Activated CD4-positive, alpha-beta T cell treated with anti-CD3 and anti-CD28 coated beads, Interleukin-2, amount 50 U/mL, for 4 hours (primary cell): ENCODE results near the gene NAT14.

Experiments
- DNase-seq, 2 experiments: peaks; one replicate each; pipeline ENCODE4 v3.0.0-alpha.2; 2020

Gene NAT14

GRCh38 chr19:55472463-55472862, 12.5 kb upstream of the NAT14 start:
- no peak for DNase-seq

- DNase-seq, result no peak
Measured at GRCh38 chr19:55473225-55474012, 11.6 kb upstream of the NAT14 start.

- DNase-seq, result no peak
Measured at GRCh38 chr19:55474269-55475265, 10.4 kb upstream of the NAT14 start.

GRCh38 chr19:55476100-55476775, 8.8 kb upstream of the NAT14 start, which contains the start of gene ZNF628:
TSS of gene ZNF628 (plus strand) at chr19:55476617. CDS start at chr19:55479911, 3,294 bp downstream.
- DNase-seq, result peak; percentile 98

- DNase-seq, result no peak
Measured at GRCh38 chr19:55477905-55478304, 7.1 kb upstream of the NAT14 start.

- DNase-seq, result no peak
Measured at GRCh38 chr19:55478364-55478763, 6.6 kb upstream of the NAT14 start.

GRCh38 chr19:55479045-55479444, 5.9 kb upstream of the NAT14 start:
- no peak for DNase-seq

GRCh38 chr19:55479451-55480230, 5.3 kb upstream of the NAT14 start:
- no peak for DNase-seq

- DNase-seq, result no peak
Measured at GRCh38 chr19:55481148-55481793, 3.7 kb upstream of the NAT14 start.

GRCh38 chr19:55481794-55482155, 3.2 kb upstream of the NAT14 start:
- no peak for DNase-seq

- DNase-seq, result no peak
Measured at GRCh38 chr19:55482156-55482961, 2.6 kb upstream of the NAT14 start.

GRCh38 chr19:55482967-55483705, 1.9 kb upstream of the NAT14 start:
- DNase-seq, result no peak

GRCh38 chr19:55483706-55484592, 1.0 kb upstream of the NAT14 start:
- DNase-seq, result no peak

GRCh38 chr19:55485439-55486011, 537 bp downstream of the NAT14 start:
- no peak for DNase-seq

GRCh38 chr19:55486043-55486970, 1.3 kb downstream of the NAT14 start:
- no peak for DNase-seq

GRCh38 chr19:55486971-55487923, 2.3 kb downstream of the NAT14 start:
- DNase-seq, result peak; percentile 53 to 61
